Measurements from ENCODE around the gene PIK3C2G. TPM values are rescaled to one million over a fixed set of nuclear protein-coding genes. Genes with fewer than 3 reads are reported as not detected.

Gene PIK3C2G, protein sequence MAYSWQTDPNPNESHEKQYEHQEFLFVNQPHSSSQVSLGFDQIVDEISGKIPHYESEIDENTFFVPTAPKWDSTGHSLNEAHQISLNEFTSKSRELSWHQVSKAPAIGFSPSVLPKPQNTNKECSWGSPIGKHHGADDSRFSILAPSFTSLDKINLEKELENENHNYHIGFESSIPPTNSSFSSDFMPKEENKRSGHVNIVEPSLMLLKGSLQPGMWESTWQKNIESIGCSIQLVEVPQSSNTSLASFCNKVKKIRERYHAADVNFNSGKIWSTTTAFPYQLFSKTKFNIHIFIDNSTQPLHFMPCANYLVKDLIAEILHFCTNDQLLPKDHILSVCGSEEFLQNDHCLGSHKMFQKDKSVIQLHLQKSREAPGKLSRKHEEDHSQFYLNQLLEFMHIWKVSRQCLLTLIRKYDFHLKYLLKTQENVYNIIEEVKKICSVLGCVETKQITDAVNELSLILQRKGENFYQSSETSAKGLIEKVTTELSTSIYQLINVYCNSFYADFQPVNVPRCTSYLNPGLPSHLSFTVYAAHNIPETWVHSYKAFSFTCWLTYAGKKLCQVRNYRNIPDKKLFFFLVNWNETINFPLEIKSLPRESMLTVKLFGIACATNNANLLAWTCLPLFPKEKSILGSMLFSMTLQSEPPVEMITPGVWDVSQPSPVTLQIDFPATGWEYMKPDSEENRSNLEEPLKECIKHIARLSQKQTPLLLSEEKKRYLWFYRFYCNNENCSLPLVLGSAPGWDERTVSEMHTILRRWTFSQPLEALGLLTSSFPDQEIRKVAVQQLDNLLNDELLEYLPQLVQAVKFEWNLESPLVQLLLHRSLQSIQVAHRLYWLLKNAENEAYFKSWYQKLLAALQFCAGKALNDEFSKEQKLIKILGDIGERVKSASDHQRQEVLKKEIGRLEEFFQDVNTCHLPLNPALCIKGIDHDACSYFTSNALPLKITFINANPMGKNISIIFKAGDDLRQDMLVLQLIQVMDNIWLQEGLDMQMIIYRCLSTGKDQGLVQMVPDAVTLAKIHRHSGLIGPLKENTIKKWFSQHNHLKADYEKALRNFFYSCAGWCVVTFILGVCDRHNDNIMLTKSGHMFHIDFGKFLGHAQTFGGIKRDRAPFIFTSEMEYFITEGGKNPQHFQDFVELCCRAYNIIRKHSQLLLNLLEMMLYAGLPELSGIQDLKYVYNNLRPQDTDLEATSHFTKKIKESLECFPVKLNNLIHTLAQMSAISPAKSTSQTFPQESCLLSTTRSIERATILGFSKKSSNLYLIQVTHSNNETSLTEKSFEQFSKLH (N-terminal part only)
- total RNA-seq (not detected), polyA plus RNA-seq (not detected)

DNA sequence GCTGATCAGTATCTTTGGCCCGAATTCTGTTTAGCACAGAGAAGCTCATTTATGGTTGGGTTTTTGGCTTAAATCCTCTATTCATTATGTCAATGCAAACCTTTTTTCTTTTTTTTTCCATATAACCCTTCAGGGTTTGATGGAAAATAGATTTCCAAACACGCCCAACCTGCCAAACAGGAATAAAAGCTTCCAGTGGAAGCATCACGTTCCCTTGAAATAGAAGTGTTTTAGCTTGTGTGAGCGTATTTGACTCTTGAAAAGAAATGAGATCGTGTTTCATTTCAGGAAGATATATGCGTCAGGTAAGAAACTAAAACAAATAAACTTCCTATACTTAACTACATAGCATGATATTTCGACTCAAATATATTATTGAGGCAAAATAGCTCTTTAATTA, at the start of gene PIK3C2G:
Gene PIK3C2G (plus strand): TSS at position 246 of the 400 bp plus-strand sequence. CDS start 20,564 bp downstream, outside the sequence.
- H3K4me3 ChIP-seq (ENCODE audit: low read length) = no peak within 1 kb of the TSS
- no peak within 1 kb of the TSS for H3K27ac ChIP-seq (ENCODE audit: low read depth, low read length)
- CTCF ChIA-PET = interaction anchor here (0.7 kb wide), 1 partner anchor 9 kb away, joined by 3 read pairs; no protein-coding TSS in a partner anchor
- Mint-ChIP-seq H3K4me1 (no peaks in the 10 kb centered on the region), H3K9me3 (peaks cover 0 to 8% (median 2%) of the 10 kb centered on the region in 5 donors), H3K27me3 (no peaks in the 10 kb centered on the region), H3K36me3 (no peaks in the 10 kb centered on the region), H3K27ac (no peak within 1 kb of the TSS), H3K4me3 (no peak within 1 kb of the TSS)
- POLR2A ChIA-PET = no interaction called here
- H3K36me3 ChIP-seq (ENCODE audit: insufficient read depth, low read length) = no peaks in the 10 kb centered on the region
- H3K9me3 ChIP-seq (ENCODE audit: low read length) = no peaks in the 10 kb centered on the region
- no peaks in the 10 kb centered on the region for H3K27me3 ChIP-seq (ENCODE audit: insufficient read depth, low read length, poor library complexity, severe bottlenecking)
- H3K4me1 ChIP-seq (ENCODE audit: insufficient read depth, low read length) = no peaks in the 10 kb centered on the region
- no peak for DNase-seq

DNA sequence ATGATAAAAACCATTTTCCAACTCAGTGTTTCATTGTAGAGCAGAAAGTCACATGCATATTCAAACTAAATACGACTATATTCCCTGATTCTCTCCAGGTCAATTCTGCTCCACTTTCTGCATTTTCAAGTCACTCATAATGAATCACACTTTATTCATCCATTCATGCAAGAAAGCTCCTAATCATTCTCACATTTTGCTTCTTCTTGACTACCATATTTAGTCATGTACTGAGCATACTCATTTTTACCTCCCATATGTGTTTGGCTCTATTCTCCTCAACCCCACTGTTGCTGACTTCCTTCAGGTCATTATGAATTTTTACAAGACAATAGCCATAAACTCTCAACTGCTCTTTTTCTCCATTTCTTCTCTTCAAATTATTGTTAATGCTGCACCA, 43.4 kb upstream of the PIK3C2G start:
- no peak overlapping the region for H3K4me3 ChIP-seq (ENCODE audit: low read length)
- CTCF ChIA-PET = no interaction called here
- no peaks in the 10 kb centered on the region for H3K4me1 ChIP-seq (ENCODE audit: insufficient read depth, low read length)
- Mint-ChIP-seq H3K36me3 (no peaks in the 10 kb centered on the region), H3K27ac (peak overlapping the region in 1 of 8 donors; percentile 3), H3K4me1 (no peaks in the 10 kb centered on the region), H3K4me3 (no peak overlapping the region), H3K27me3 (no peaks in the 10 kb centered on the region), H3K9me3 (peaks cover 0 to 6% (median 0%) of the 10 kb centered on the region in 5 donors)
- POLR2A ChIA-PET = no interaction called here
- H3K36me3 ChIP-seq (ENCODE audit: insufficient read depth, low read length) = no peaks in the 10 kb centered on the region
- H3K9me3 ChIP-seq (ENCODE audit: low read length) = no peaks in the 10 kb centered on the region
- DNase-seq = no peak
- no peak overlapping the region for H3K27ac ChIP-seq (ENCODE audit: low read depth, low read length)
- no peaks in the 10 kb centered on the region for H3K27me3 ChIP-seq (ENCODE audit: insufficient read depth, low read length, poor library complexity, severe bottlenecking)

DNA sequence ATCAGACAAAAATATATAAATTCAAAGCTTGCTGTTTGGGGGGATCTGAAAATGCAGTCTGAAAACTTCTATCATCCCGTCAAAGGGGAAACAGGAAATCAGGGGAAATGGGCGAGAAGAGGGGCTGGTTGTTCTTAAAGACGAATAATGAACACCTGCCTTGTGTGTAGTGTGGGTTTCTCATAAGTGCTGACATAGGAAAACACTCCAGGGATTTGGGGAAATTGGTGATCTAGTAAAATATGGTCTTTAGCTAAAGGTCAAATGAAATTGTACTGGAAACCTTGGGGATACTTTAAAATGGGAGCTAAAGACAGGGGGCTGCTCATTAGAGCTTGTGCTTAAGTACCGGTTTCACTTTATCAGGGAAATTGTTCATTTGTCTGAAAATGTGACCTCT, 39.6 kb upstream of the PIK3C2G start:
- H3K9me3 Mint-ChIP-seq = peaks cover 0 to 3% (median 0%) of the 10 kb centered on the region in 5 donors
- H3K27ac Mint-ChIP-seq = no peak overlapping the region
- H3K4me1 Mint-ChIP-seq = no peaks in the 10 kb centered on the region
- ChIA-PET POLR2A (no interaction called here), CTCF (no interaction called here)
- H3K9me3 ChIP-seq (ENCODE audit: low read length) = no peaks in the 10 kb centered on the region
- no peak overlapping the region for H3K4me3 Mint-ChIP-seq
- no peaks in the 10 kb centered on the region for H3K36me3 ChIP-seq (ENCODE audit: insufficient read depth, low read length)
- no peak overlapping the region for H3K4me3 ChIP-seq (ENCODE audit: low read length)
- no peaks in the 10 kb centered on the region for H3K36me3 Mint-ChIP-seq
- DNase-seq = no peak
- H3K27ac ChIP-seq (ENCODE audit: low read depth, low read length) = no peak overlapping the region
- H3K4me1 ChIP-seq (ENCODE audit: insufficient read depth, low read length) = no peaks in the 10 kb centered on the region
- no peaks in the 10 kb centered on the region for H3K27me3 Mint-ChIP-seq
- no peaks in the 10 kb centered on the region for H3K27me3 ChIP-seq (ENCODE audit: insufficient read depth, low read length, poor library complexity, severe bottlenecking)

DNA sequence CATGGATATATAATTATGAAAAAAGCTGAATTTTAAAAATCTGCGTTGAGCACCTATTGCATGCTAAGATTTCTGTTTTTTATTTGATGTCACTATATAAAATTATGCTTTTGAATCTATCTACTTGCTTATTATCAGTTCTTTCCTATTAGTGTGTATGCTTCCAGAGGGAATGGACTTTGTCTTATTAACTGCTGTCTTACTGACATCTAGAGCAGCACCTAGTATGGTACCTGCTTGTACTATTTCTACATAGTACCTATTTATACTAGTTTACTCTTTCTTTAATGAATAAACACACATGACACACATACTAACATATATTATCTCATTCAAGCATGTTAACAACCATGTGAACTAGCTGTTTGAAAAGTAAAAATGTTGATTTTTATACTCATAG, 38.6 kb upstream of the PIK3C2G start:
- CTCF ChIA-PET = no interaction called here

DNA sequence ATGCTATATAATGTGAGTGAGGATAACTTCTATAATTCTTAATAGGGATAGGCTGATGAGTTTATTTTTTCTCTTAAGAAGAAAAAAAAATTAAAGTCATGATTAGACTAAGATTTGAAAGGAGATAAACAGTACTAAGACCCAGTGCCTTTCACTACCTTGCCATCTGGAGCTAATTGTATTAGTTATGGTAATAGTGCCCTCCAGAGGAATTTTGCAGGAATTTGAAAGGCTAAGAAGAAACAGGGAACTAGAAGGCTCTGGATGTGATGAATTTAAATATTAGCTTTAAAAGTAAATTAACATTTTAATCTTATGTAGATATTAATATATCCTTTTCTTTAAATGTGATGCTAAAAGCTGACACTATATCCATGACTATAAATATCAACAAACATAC, 36.6 kb upstream of the PIK3C2G start:
- H3K36me3 ChIP-seq (ENCODE audit: insufficient read depth, low read length) = no peaks in the 10 kb centered on the region
- DNase-seq = no peak
- Mint-ChIP-seq H3K27ac (peak overlapping the region in 1 of 8 donors; percentile 2), H3K4me1 (no peaks in the 10 kb centered on the region), H3K9me3 (peaks cover 0 to 3% (median 0%) of the 10 kb centered on the region in 5 donors), H3K36me3 (no peaks in the 10 kb centered on the region), H3K27me3 (no peaks in the 10 kb centered on the region), H3K4me3 (no peak overlapping the region)
- no peaks in the 10 kb centered on the region for H3K9me3 ChIP-seq (ENCODE audit: low read length)
- CTCF ChIA-PET = no interaction called here
- H3K4me1 ChIP-seq (ENCODE audit: insufficient read depth, low read length) = no peaks in the 10 kb centered on the region
- no peak overlapping the region for H3K4me3 ChIP-seq (ENCODE audit: low read length)
- POLR2A ChIA-PET = no interaction called here
- no peak overlapping the region for H3K27ac ChIP-seq (ENCODE audit: low read depth, low read length)
- no peaks in the 10 kb centered on the region for H3K27me3 ChIP-seq (ENCODE audit: insufficient read depth, low read length, poor library complexity, severe bottlenecking)

More for the DNA sequence above, 38.6 kb upstream of the PIK3C2G start:
- Histone ChIP-seq H3K4me3 (ENCODE audit: low read length) (no peak overlapping the region), H3K4me1 (ENCODE audit: insufficient read depth, low read length) (no peaks in the 10 kb centered on the region), H3K27ac (ENCODE audit: low read depth, low read length) (no peak overlapping the region), H3K27me3 (ENCODE audit: insufficient read depth, low read length, poor library complexity, severe bottlenecking) (no peaks in the 10 kb centered on the region), H3K9me3 (ENCODE audit: low read length) (no peaks in the 10 kb centered on the region), H3K36me3 (ENCODE audit: insufficient read depth, low read length) (no peaks in the 10 kb centered on the region)
- Mint-ChIP-seq H3K27ac (no peak overlapping the region), H3K9me3 (peaks cover 0 to 3% (median 0%) of the 10 kb centered on the region in 5 donors), H3K36me3 (no peaks in the 10 kb centered on the region), H3K27me3 (no peaks in the 10 kb centered on the region), H3K4me3 (no peak overlapping the region), H3K4me1 (no peaks in the 10 kb centered on the region)
- no peak for DNase-seq
- POLR2A ChIA-PET = no interaction called here

DNA sequence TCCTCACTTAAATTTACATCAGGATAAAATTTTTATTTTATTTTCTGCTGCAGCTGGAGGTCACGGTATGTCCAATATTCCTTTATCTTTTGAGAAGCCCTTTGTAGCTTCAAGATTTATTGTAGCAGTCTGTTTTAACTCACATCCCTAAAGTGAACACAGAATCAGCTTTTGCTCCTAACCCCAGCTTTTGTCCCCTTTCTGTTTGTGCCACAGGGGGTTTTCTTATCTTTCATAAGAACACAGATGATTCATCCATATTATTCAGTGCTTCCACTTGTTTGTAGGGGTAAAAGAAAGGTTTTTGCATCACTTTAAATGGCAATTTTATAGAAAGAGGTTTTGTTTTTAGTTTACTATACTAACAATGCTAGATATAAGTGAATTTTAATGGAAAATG, 21.8 kb upstream of the PIK3C2G start:
- H3K4me1 ChIP-seq (ENCODE audit: insufficient read depth, low read length) = no peaks in the 10 kb centered on the region
- H3K9me3 ChIP-seq (ENCODE audit: low read length) = no peaks in the 10 kb centered on the region
- no peaks in the 10 kb centered on the region for H3K27me3 ChIP-seq (ENCODE audit: insufficient read depth, low read length, poor library complexity, severe bottlenecking)
- Mint-ChIP-seq H3K4me3 (no peak overlapping the region), H3K9me3 (peaks cover 4 to 17% (median 6%) of the 10 kb centered on the region in 5 donors), H3K27ac (no peak overlapping the region), H3K4me1 (no peaks in the 10 kb centered on the region), H3K27me3 (no peaks in the 10 kb centered on the region), H3K36me3 (no peaks in the 10 kb centered on the region)
- H3K36me3 ChIP-seq (ENCODE audit: insufficient read depth, low read length) = no peaks in the 10 kb centered on the region
- no peak overlapping the region for H3K4me3 ChIP-seq (ENCODE audit: low read length)
- CTCF ChIA-PET = no interaction called here
- POLR2A ChIA-PET = no interaction called here
- H3K27ac ChIP-seq (ENCODE audit: low read depth, low read length) = no peak overlapping the region
- no peak for DNase-seq

DNA sequence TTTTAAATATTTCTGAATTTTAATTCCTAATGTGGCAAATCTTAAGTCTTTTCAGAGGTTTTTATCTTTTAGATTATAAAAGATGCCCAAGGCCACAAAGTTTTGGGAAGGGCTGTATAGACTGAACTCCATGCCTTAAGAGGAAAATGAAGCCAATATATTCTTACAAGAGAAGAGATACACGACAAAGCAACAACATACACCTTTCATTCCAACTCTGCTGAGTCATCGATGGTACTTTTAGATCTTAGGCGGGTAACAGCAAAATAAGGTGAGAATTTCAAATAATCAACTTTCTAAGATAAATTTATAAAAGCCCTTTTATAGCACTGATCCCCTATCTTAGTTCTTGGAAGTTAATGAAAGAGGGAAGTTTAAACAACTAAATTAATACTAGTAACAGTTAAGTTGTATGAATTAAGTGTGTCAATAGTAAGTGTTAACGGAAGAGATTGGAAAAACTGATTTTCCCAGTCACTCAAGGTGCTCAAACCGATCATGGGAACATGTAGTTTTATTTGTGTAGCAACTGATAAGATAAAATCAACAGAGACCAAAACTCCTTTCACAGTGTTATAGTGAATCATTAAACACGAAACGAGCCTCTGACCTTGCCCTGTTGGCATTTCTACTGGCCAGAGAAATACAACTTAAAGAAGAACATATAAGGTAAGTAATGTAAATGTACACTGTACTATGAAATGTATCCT, 18.8 kb upstream of the PIK3C2G start:
- POLR2A ChIA-PET = no interaction called here
- Histone ChIP-seq H3K4me3 (ENCODE audit: low read length) (no peak overlapping the region), H3K27me3 (ENCODE audit: insufficient read depth, low read length, poor library complexity, severe bottlenecking) (no peaks in the 10 kb centered on the region), H3K27ac (ENCODE audit: low read depth, low read length) (no peak overlapping the region), H3K36me3 (ENCODE audit: insufficient read depth, low read length) (no peaks in the 10 kb centered on the region), H3K4me1 (ENCODE audit: insufficient read depth, low read length) (no peaks in the 10 kb centered on the region), H3K9me3 (ENCODE audit: low read length) (no peaks in the 10 kb centered on the region)
- Mint-ChIP-seq H3K27ac (no peak overlapping the region), H3K4me1 (no peaks in the 10 kb centered on the region), H3K9me3 (peaks cover 0 to 3% (median 0%) of the 10 kb centered on the region in 5 donors), H3K36me3 (no peaks in the 10 kb centered on the region), H3K4me3 (no peak overlapping the region), H3K27me3 (no peaks in the 10 kb centered on the region)
- CTCF ChIA-PET = no interaction called here
- no peak for DNase-seq
